Sciatic nerve (tissue), 2 donors: ENCODE results near the gene SMARCD1. TPM values are rescaled to one million over a fixed set of nuclear protein-coding genes. Genes with fewer than 3 reads are reported as not detected.
"Not testable (repeated sequence)": the region's sequence is repeated elsewhere in the genome, so short reads cannot be mapped to it uniquely, and the experiment has no call there.

Source experiments
- ATAC-seq: fragments of 200-7000 bp; cut with Tn5 transposase; one replicate; pipeline ENCODE4 v1.9.1; 2020; ENCODE audit warnings: mild to moderate bottlenecking, moderate library complexity
- DNase-seq: peaks from one replicate; pipeline ENCODE4 v3.0.0-alpha.2; 2020; ENCODE audit warnings: low spot score
- intact Hi-C: fragments of 100-400 bp; cut with DNase I; formaldehyde crosslinking; loops from one replicate; pipeline ENCODE4 v1.14.2; 2022
- total RNA-seq: library from RNA; stranded (reverse); fragmentation: NEBNext Ultra II Directional; extraction: Animal tissue kit (Norgen Biotek cat#: 25700); gene quantifications from one replicate; pipeline ENCODE4 v1.2.1, GENCODE V29; 2021
- donor health status: DM: no; HTN: no; CAD: no.
- donor health status: DM: no; HTN: no; CAD: no.

The SMARCD1 gene
- total RNA-seq, 1 donor from 2014 or later = 35.2 TPM

GRCh38 chr12:50111693-50112455 lies 26.7 kb downstream of the SMARCD1 start, which contains the start of gene COX14:
COX14 (plus strand) TSS chr12:50112236; CDS start chr12:50120044, 7,808 bp downstream.
- DNase-seq (peak; percentile 99), ATAC-seq (peak; percentile 95)
- intact Hi-C loops = no loop called here

DNA sequence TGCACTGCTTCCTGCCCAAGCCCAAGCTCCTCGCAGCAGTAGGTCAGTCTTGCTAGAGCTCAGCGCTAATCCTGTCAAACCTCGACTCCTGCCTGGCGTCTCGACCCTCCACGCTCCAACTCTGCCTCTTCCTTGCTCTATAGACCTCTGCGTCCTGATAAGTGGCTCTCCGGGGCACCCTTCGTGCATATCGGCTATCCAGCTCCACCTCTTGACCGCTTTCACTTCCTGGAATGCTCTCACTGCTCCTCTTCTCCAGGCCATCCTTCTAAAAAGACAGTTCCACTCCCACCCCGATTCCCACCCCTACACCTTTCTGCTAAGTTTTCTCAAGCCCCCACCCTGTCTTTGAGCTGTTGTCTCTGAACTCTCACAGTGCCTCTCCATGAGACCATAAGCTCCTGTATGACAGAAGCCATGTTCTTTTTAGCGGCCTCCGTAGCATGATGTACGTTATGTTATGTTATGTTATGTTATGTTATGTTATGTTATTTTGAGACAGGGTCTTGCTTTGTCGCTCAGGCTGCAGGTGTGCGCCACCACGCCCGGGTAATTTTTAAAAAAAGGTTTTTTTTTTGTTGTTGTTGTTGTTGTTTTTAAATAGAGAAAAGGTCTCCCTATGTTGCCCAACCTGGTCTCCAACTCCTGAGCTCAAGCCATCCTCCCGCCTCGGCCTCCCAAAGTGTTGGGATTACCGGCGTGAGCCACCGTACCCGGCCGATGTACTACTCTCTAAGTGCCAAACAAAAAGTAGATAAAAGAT lies 27.5 kb downstream of the SMARCD1 start:
- intact Hi-C loops = no loop called here
- DNase-seq = no peak
- ATAC-seq = no peak

GRCh38 chr12:50117057-50117622 lies 32.0 kb downstream of the SMARCD1 start:
- ATAC-seq = no peak
- no peak for DNase-seq
- intact Hi-C loops = no loop called here

DNA sequence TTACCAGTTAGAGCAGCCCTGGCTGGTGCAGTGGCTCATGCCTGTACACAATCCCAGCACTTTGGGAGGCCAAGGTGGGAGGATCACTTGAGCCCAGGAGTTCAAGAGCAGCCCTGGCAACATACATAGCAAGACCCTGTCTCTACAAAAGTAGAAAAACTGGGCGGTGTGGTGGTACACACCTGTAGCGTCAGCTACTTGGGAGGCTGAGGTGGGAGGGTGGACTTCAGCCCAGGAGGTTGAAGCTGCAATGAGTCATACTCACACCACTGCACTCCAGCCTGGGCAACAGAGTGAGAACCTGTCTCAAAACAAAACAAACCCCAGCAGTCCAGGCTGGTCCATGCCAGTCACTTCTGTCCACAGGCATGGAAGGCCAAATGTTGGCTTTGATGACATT lies 34.2 kb downstream of the SMARCD1 start:
- DNase-seq = no peak
- intact Hi-C loops = no loop called here
- ATAC-seq = no peak

DNA sequence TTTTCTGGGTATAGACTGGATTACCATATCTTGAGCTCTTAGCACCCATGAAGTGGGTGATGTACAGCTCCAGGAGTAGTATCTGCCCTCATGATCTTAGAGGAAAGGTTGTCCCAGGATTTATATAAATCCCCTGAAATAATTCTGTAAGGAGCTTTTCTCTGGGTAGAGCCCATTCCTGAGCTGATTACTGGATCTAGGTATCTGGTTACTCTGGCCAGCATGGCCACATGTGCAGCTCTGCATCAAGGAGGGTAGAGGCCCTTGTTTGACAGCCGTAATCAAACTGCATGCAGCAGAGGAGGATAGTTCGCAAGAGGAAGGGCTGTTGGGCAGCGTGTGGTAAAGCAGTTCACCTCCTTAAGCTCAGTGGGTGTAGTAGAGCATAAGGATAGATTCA lies 35.4 kb downstream of the SMARCD1 start:
- intact Hi-C loops = loop anchor here (5.0 kb wide), 1 partner anchor 1938 kb away; the partner anchor contains the start of gene CCDC184
- ATAC-seq (no peak), DNase-seq (no peak)

DNA sequence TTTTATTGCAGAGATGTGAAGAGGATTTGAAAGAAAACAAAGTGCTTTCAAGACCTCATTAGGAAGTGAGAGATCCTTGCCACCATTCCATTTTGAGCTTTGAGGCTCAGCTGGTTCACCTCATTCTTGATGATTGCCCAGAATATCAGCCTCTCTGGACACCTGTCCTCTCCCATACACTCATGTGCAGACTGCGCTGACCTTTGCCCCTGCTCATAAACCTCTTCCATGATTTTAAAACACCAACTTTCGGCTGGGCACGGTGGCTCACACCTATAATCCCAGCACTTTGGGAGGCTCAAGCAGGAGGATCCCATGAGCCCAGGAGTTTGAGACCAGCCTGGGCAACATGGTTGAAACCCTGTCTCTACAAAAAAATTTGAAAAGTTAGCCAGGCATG lies 35.8 kb downstream of the SMARCD1 start:
- DNase-seq (no peak), ATAC-seq (no peak)
- intact Hi-C loops = loop anchor here (5.0 kb wide), 1 partner anchor 1939 kb away; the partner anchor contains the start of gene CCDC184

- DNase-seq (no peak), ATAC-seq (no peak)
- intact Hi-C loops = loop anchor here (5.0 kb wide), 1 partner anchor 1939 kb away; the partner anchor contains the start of gene CCDC184
These were observed 36.5 kb downstream of the SMARCD1 start for GRCh38 chr12:50121641-50122040.

DNA sequence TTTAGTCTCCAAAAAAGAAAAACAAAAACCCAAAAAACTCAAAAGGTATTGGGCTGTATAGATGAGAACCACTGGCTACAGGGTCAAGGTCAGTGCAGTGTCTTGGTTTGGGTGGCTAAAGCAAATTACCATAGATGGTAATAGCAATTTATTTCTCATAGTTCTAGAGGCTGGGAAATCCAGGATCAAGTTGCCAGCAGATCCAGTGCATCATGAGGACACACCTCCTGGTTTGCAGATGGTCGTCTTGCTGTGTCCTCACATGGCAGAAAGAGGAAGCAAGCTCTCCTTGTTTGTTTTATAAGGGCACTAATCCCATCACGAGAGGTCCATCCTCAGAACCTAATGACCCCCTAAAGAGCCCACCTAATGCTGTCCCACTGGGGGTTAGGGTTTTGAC lies 38.1 kb downstream of the SMARCD1 start:
- no peak for ATAC-seq
- intact Hi-C loops = loop anchor here (5.0 kb wide), 1 partner anchor 1941 kb away; the partner anchor contains the start of gene CCDC184
- no peak for DNase-seq

DNA sequence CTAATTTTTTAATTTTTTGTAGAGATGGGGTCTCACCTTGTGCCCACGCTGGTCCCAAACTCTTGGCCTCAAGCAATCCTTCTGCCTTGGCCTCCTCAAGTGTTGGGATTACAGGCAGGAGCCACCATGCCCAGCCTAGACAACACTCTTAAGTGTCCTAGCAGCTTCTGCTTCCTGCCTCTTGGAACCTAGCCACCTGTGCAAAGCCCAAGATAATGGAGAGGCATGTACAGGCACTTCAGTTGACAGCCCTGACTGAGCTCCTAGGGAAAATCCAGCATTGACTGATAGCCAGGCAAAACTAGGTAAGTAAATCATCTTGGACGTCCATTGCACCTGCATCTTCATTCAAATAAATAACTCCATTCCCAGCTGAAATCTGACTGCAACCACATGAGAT lies 42.4 kb downstream of the SMARCD1 start:
- DNase-seq (no peak), ATAC-seq (no peak)
- intact Hi-C loops = no loop called here

DNA sequence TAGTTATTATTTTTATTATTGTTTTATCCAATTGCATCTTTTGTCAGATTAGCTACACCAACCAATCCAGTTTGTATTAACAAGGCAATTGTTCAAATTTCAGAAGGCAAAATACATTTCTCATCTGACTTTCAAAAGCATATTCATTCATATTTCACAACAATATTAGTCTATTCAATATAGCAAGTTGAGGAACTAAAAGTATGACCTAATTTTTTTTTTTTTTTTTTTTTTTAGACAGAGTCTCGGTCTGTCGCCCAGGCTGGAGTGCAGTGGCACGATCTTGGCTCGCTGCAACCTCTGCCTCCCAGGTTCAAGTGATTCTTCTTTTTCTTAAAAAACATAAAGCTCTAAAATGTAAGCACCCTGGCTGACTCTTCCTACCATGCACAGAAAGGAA lies 44.1 kb downstream of the SMARCD1 start:
- DNase-seq (no peak), ATAC-seq (no peak)
- intact Hi-C loops = no loop called here

DNA sequence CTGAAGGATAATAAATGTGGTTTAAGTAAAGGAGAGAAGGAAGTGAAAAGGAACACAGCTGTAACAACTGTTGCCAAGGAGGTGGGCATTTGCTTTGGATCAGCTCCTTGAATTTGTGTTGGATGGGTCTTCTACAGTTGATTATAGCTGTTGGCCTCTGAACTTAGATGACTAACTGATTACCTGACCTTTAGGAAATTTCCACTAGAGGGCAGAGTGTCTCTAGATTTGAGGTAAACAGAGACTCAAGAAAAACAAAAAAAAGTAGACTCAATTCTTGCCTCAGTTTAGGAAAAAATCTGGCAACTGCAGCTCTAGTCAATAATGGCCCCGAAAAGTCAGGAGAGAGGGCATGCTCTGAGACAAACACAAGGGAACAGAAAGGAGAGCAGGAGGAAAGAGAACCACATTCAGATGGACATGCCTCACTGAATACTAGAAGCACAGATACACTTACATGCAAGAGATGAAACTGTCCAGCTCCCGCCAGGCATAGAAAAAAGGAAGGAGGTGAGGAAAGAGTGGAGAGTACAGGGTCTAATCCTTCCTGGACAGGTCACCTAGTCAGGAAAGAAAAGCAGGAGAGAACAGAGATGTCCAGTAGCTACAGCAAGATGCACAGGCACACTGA lies 47.5 kb downstream of the SMARCD1 start:
- peak; percentile 63 for ATAC-seq
- intact Hi-C loops = no loop called here
- DNase-seq = no peak

- no peak for ATAC-seq
- DNase-seq = no peak
- intact Hi-C loops = no loop called here
These were observed 57.9 kb downstream of the SMARCD1 start for GRCh38 chr12:50142993-50143392.

GRCh38 chr12:50145439-50145838 lies 60.3 kb downstream of the SMARCD1 start:
- intact Hi-C loops = no loop called here
- ATAC-seq (no peak), DNase-seq (no peak)

DNA sequence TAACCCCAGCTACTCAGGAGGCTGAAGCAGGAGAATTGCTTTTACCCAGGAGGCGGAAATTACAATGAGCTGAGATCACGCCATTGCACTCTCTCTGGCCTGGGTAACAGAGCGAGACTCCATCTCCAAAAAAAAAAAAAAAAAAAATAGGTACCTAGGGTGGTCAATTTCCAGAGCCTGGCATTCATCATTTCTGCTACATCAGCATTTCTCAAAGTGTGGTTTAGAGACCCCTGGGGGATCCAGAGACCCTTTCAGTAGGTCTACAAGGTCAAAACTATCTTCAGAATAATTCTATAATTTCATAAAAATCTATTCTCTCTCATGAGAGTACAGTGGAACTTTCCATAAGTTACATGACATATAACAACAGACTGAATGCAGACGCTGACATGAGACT lies 62.1 kb downstream of the SMARCD1 start:
- intact Hi-C loops = no loop called here
- DNase-seq (no peak), ATAC-seq (no peak)

DNA sequence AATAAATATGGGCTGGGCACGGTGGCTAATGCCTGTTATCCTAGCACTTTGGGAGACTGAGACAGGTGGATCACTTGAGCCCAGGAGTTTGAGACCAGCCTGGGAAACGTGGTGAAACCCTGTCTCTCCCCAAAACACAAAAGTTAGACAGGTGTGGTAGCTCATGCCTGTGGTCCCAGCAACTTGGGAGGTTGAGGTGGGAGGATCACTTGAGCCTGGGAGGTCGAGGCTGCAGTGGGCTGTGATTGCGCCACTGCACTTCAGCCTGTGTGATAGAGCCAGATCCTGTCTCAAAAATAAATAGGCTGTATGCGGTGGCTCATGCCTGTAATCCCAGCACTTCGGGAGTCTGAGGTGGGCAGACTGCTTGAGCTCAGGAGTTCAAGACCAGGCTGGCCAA lies 62.9 kb downstream of the SMARCD1 start:
- ATAC-seq, DNase-seq, intact Hi-C loops: not testable (repeated sequence)

DNA sequence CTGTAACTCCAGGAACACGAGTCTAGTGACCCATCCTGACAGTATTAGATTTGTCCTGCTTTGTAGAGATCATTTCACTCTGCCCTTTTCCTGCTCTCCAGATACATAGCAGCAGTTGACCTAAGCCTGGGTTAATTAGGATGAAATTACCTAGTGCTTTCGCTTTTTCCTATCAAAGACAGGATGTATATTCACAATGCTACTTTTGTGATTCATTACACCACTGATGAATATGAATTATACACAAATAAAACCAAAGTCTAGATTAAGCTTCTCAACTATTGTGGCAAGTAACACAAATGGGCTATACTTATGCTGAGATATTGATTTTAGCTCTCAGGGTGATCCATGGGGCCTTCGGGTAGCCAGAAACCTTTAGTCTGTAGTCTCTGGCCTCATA lies 64.2 kb downstream of the SMARCD1 start:
- ATAC-seq (no peak), DNase-seq (no peak)
- intact Hi-C loops = no loop called here
